MM.1S (cell line): ENCODE results near the gene EI24.

Experiments
- DNase-seq: peaks from one replicate; pipeline ENCODE4 v3.0.0-alpha.2; 2015
- H2AFZ ChIP-seq: fragments of 300-600 bp; sonication (generic); 2 replicates; pipeline ENCODE4 v1.6.0; 2016; ENCODE audit warnings: antibody characterized with exemption, low read length
- H3F3A ChIP-seq: fragments of 300-600 bp; sonication (generic); 2 replicates; pipeline ENCODE4 v1.6.1; 2016; ENCODE audit warnings: mild to moderate bottlenecking, antibody characterized with exemption, low read length, moderate library complexity, mixed read lengths; ENCODE audit not compliant: insufficient read depth
- H3K27ac ChIP-seq: fragments of 300-600 bp; sonication (generic); 2 replicates; pipeline ENCODE4 v1.5.1; 2016; ENCODE audit warnings: mild to moderate bottlenecking, low read length
- H3K27me3 ChIP-seq: fragments of 300-600 bp; sonication (generic); replicated peaks from 2 replicates; pipeline ENCODE4 v1.6.0; 2016; ENCODE audit warnings: low read length; ENCODE audit not compliant: insufficient read depth
- H3K36me3 ChIP-seq: fragments of 300-600 bp; sonication (generic); replicated peaks from 2 replicates; pipeline ENCODE4 v1.6.1; 2016; ENCODE audit warnings: mild to moderate bottlenecking, low read length, mixed read lengths; ENCODE audit not compliant: insufficient read depth
- H3K4me1 ChIP-seq: fragments of 300-600 bp; sonication (generic); 2 replicates; pipeline ENCODE4 v1.6.1; 2016; ENCODE audit warnings: low read length, mixed read lengths
- H3K4me2 ChIP-seq: fragments of 300-600 bp; sonication (generic); 2 replicates; pipeline ENCODE4 v1.6.0; 2016; ENCODE audit warnings: low read depth, low read length
- H3K4me3 ChIP-seq: fragments of 300-600 bp; sonication (generic); 2 replicates; pipeline ENCODE4 v1.5.1; 2016; ENCODE audit warnings: low read length, mixed read lengths
- H3K79me2 ChIP-seq: fragments of 300-600 bp; sonication (generic); 2 replicates; pipeline ENCODE4 v1.6.1; 2016; ENCODE audit warnings: mixed run types, low read length, mixed read lengths
- H3K9ac ChIP-seq: fragments of 300-600 bp; sonication (generic); 2 replicates; pipeline ENCODE4 v1.6.1; 2016; ENCODE audit warnings: low read length, mixed read lengths
- H3K9me2 ChIP-seq: fragments of 300-600 bp; sonication (generic); replicated peaks from 2 replicates; pipeline ENCODE4 v1.6.1; 2016; ENCODE audit warnings: mild to moderate bottlenecking, low read length, mixed read lengths; ENCODE audit not compliant: insufficient read depth
- H3K9me3 ChIP-seq: fragments of 300-600 bp; sonication (generic); replicated peaks from 2 replicates; pipeline ENCODE4 v1.6.1; 2016; ENCODE audit warnings: mild to moderate bottlenecking, low read length, mixed read lengths; ENCODE audit not compliant: insufficient read depth
- H4K20me1 ChIP-seq: fragments of 300-600 bp; sonication (generic); 2 replicates; pipeline ENCODE4 v1.6.1; 2016; ENCODE audit warnings: mild to moderate bottlenecking, low read length, moderate library complexity, mixed read lengths; ENCODE audit not compliant: insufficient read depth
- EZH2 ChIP-seq: fragments of 300-600 bp; sonication (generic); optimal IDR thresholded peaks from 2 replicates; pipeline ENCODE3; 2017; ENCODE audit warnings: low read depth, mild to moderate bottlenecking, antibody characterized with exemption, low read length, mixed read lengths
- EZH2phosphoT487 ChIP-seq: fragments of 300-600 bp; sonication (generic); IDR thresholded peaks from 2 replicates; pipeline ENCODE4 v1.6.1; 2018; ENCODE audit warnings: antibody characterized with exemption, low read length
- TF ChIP-seq, protein P1 (sequence below): fragments of 300-600 bp; sonication (generic); IDR thresholded peaks from 2 replicates; pipeline ENCODE4 v1.5.1; 2016; ENCODE audit warnings: antibody characterized with exemption, low read length, mixed read lengths

EI24 gene

DNA sequence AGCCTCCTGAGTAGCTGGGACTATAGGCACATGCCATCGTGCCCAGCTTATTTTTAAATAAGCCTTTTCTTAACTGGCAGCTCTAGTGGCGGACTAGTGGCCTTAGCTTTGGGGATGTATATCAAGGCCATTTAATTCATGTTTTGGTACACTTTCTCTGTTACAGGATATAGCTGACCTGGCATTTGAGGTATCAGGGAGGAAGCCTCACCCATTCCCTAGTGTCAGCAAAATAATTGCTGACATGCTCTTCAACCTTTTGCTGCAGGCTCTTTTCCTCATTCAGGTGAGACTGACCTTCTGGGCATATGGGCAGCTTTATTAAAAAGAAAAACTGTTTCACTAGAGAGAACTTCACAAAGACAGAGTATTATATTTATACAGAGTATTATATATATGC is 9.5 kb downstream of the EI24 start:
- Histone ChIP-seq H2AFZ (no peak overlapping the region), H3K9me2 (no peaks in the 10 kb centered on the region), H3K27ac (peak overlapping the region; percentile 38; the same call in 1 of the 2 replicates), H3K36me3 (peaks cover 22% of the 10 kb centered on the region), H3K9me3 (no peaks in the 10 kb centered on the region), H3K4me2 (peak overlapping the region; percentile 9; the same call in 1 of the 2 replicates), H4K20me1 (no peaks in the 10 kb centered on the region), H3K79me2 (no peaks in the 10 kb centered on the region), H3K9ac (no peak overlapping the region), H3F3A (0 out of 2 replicates have a peak, but pooled peaks cover 7% of the 10 kb centered on the region), H3K27me3 (no peaks in the 10 kb centered on the region), H3K4me3 (no peak overlapping the region), H3K4me1 (peaks cover 12% of the 10 kb centered on the region)
- peak; percentile 68 for DNase-seq
- TF ChIP-seq, protein P1, sequence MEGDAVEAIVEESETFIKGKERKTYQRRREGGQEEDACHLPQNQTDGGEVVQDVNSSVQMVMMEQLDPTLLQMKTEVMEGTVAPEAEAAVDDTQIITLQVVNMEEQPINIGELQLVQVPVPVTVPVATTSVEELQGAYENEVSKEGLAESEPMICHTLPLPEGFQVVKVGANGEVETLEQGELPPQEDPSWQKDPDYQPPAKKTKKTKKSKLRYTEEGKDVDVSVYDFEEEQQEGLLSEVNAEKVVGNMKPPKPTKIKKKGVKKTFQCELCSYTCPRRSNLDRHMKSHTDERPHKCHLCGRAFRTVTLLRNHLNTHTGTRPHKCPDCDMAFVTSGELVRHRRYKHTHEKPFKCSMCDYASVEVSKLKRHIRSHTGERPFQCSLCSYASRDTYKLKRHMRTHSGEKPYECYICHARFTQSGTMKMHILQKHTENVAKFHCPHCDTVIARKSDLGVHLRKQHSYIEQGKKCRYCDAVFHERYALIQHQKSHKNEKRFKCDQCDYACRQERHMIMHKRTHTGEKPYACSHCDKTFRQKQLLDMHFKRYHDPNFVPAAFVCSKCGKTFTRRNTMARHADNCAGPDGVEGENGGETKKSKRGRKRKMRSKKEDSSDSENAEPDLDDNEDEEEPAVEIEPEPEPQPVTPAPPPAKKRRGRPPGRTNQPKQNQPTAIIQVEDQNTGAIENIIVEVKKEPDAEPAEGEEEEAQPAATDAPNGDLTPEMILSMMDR: no peak
- TF ChIP-seq EZH2 (no peak), EZH2phosphoT487 (no peak)

DNA sequence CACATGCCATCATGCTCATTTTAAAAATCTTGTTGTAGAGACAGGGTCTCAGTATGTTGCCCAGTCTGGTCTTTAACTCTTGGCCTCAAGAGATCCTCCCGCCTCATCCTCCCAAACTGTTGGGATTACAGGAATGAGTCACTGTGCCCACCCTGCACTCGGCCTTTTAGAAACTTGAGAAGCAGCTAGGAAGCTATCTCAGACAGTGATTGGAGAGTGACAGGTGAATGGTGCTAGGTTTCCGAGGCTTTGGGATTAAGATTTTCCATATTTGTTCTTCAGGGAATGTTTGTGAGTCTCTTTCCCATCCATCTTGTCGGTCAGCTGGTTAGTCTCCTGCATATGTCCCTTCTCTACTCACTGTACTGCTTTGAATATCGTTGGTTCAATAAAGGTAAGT is 10.5 kb downstream of the EI24 start:
- DNase-seq: no peak
- H3K27me3 ChIP-seq: no peaks in the 10 kb centered on the region
- H2AFZ ChIP-seq: no peak overlapping the region
- TF ChIP-seq EZH2: no peak
- TF ChIP-seq, protein P1: no peak
- no peak for TF ChIP-seq EZH2phosphoT487
- H3K9me2 ChIP-seq: no peaks in the 10 kb centered on the region
- H3K27ac ChIP-seq: no peak overlapping the region
- H4K20me1 ChIP-seq: no peaks in the 10 kb centered on the region
- H3K9me3 ChIP-seq: no peaks in the 10 kb centered on the region
- no peaks in the 10 kb centered on the region for H3K79me2 ChIP-seq
- no peak overlapping the region for H3K4me2 ChIP-seq
- H3F3A ChIP-seq: 0 out of 2 replicates have a peak, but pooled peaks cover 4% of the 10 kb centered on the region
- peaks cover 22% of the 10 kb centered on the region for H3K36me3 ChIP-seq
- H3K9ac ChIP-seq: no peak overlapping the region
- H3K4me1 ChIP-seq: peaks cover 12% of the 10 kb centered on the region
- no peak overlapping the region for H3K4me3 ChIP-seq

DNA sequence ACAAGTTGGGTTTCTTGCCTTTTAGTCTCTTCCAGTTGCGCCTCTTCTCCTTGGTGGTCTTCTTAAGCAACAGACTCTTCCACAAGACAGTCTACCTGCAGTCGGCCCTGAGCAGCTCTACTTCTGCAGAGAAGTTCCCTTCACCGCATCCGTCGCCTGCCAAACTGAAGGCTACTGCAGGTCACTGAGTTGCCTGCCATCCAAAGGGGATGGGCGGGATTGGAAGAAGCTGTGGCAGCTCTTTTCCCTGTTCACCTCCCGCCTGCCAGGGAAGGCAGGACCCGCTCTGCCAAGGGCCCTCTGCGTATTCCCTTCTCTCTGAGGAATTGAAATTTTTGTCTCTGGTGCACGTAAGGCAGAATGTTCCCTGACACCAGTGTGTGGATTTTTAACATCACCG is 14.2 kb downstream of the EI24 start:
- no peak overlapping the region for H2AFZ ChIP-seq
- H3K9me3 ChIP-seq: no peaks in the 10 kb centered on the region
- H3K36me3 ChIP-seq: peaks cover 12% of the 10 kb centered on the region
- H4K20me1 ChIP-seq: no peaks in the 10 kb centered on the region
- H3K9ac ChIP-seq: no peak overlapping the region
- H3K79me2 ChIP-seq: no peaks in the 10 kb centered on the region
- TF ChIP-seq, protein P1: no peak
- TF ChIP-seq EZH2phosphoT487: no peak
- TF ChIP-seq EZH2: no peak
- 0 out of 2 replicates have a peak, but pooled peaks cover 4% of the 10 kb centered on the region for H3F3A ChIP-seq
- H3K9me2 ChIP-seq: no peaks in the 10 kb centered on the region
- DNase-seq: no peak
- H3K4me2 ChIP-seq: no peak overlapping the region
- H3K4me1 ChIP-seq: peaks cover 4% of the 10 kb centered on the region; the same call in 1 of the 2 replicates
- no peak overlapping the region for H3K27ac ChIP-seq
- no peaks in the 10 kb centered on the region for H3K27me3 ChIP-seq
- no peak overlapping the region for H3K4me3 ChIP-seq
